Esophagus muscularis mucosa (tissue), 4 donors: ENCODE measurements around the gene SCO1.

Experiments used
- EP300 ChIP-seq: sonication (generic); formaldehyde crosslinking; IDR thresholded peaks from one replicate; pipeline ENCODE4 v1.6.1; 2017; ENCODE audit warnings: antibody characterized with exemption
- POLR2A ChIP-seq: fragments of 450-650 bp; IDR thresholded peaks from one replicate; pipeline ENCODE4 v1.6.1; 2017; ENCODE audit warnings: antibody characterized with exemption, moderate library complexity, mild to moderate bottlenecking, low read depth
- POLR2AphosphoS5 ChIP-seq, 2 donors: sonication (generic); formaldehyde crosslinking; IDR thresholded peaks; one replicate each; pipeline ENCODE4 v1.6.1; 2017; ENCODE audit warnings: antibody characterized with exemption in 2 of 2
- TF ChIP-seq, protein P1 (sequence below), 3 experiments: fragments of 200-600 bp in 2 of 3; fragments of 450-650 bp in 1 of 3; sonication (generic) in 2 of 3; IDR thresholded peaks; one replicate each; pipeline ENCODE4 v1.5.1; 2017 to 2019; ENCODE audit warnings: antibody characterized with exemption in 3 of 3, mild to moderate bottlenecking in 2 of 3, moderate library complexity in 1 of 3

DNA sequence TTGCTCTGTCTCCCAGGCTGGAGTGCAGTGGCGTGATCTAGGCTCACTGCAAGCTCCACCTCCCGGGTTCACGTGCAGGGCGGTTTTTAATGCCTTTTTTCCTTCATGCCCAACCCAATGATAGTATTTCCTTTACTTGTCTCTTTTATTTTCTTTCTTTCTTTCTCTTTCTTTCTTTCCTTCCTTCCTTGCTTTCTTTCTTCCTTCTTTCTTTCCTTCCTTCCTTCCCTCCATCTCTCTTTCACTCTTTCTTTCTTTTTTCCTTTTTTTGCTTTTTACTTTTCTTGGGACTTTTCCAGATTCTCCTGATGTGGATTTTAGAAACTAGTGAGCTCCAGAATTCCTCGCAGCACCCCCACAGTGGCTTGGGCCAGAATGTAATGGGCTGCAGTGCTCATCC is 43.3 kb downstream of the SCO1 start:
- TF ChIP-seq, protein P1, sequence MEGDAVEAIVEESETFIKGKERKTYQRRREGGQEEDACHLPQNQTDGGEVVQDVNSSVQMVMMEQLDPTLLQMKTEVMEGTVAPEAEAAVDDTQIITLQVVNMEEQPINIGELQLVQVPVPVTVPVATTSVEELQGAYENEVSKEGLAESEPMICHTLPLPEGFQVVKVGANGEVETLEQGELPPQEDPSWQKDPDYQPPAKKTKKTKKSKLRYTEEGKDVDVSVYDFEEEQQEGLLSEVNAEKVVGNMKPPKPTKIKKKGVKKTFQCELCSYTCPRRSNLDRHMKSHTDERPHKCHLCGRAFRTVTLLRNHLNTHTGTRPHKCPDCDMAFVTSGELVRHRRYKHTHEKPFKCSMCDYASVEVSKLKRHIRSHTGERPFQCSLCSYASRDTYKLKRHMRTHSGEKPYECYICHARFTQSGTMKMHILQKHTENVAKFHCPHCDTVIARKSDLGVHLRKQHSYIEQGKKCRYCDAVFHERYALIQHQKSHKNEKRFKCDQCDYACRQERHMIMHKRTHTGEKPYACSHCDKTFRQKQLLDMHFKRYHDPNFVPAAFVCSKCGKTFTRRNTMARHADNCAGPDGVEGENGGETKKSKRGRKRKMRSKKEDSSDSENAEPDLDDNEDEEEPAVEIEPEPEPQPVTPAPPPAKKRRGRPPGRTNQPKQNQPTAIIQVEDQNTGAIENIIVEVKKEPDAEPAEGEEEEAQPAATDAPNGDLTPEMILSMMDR (IDR thresholded peaks at IDR 0.05) = no peak
- TF ChIP-seq POLR2A (no peak), POLR2AphosphoS5 (IDR thresholded peaks at IDR 0.05) (no peak), EP300 (no peak)
